PFSK-1 (cell line): ENCODE results near the gene NBEA.

ENCODE experiments used
- FOXP2 ChIP-seq: optimal IDR thresholded peaks from 2 replicates; pipeline ENCODE3; 2011; ENCODE audit warnings: borderline replicate concordance, control low read depth, inconsistent platforms; ENCODE audit not compliant: insufficient read depth; ENCODE audit errors: extremely low read length, extremely low read depth
- POLR2AphosphoS5 ChIP-seq: IDR thresholded peaks from 2 replicates; pipeline ENCODE4 v1.6.1; 2012; ENCODE audit warnings: low read depth, mild to moderate bottlenecking, control low read depth, low read length, moderate library complexity
- REST ChIP-seq, 2 experiments: IDR thresholded peaks; 2 replicates each; pipeline versions ENCODE4 v1.6.1 to v1.8.0; 2011 to 2012; ENCODE audit warnings: low read depth in 2 of 2, low read length in 2 of 2, control low read depth in 1 of 2, inconsistent platforms in 1 of 2, mild to moderate bottlenecking in 1 of 2, moderate library complexity in 1 of 2; ENCODE audit not compliant: insufficient read depth in 1 of 2
- SIN3A ChIP-seq: IDR thresholded peaks from 2 replicates; pipeline ENCODE4 v1.6.1; 2012; ENCODE audit warnings: mild to moderate bottlenecking, low read length, moderate library complexity, borderline replicate concordance; ENCODE audit not compliant: insufficient read depth

GRCh38 chr13:35131471-35131870 is 189.4 kb downstream of the NBEA start:
- no peak for TF ChIP-seq REST (IDR thresholded peaks at IDR 0.05; ENCODE audit: insufficient read depth in 1 of 2, low read depth in 2 of 2, low read length in 2 of 2)
- TF ChIP-seq SIN3A, result no peak
- TF ChIP-seq POLR2AphosphoS5, result no peak
- no peak for TF ChIP-seq FOXP2
